CD4-positive, alpha-beta T cell (primary cell): ENCODE data around the gene PTDSS2. TPM values are rescaled to one million over a fixed set of nuclear protein-coding genes. Genes with fewer than 3 reads are reported as not detected.
A peak's percentile ranks its signal among the peaks of the same experiment; 100 is the strongest.

Source experiments
- ATAC-seq: fragments of 200-7000 bp; cut with Tn5 transposase; one replicate; pipeline ENCODE4 v1.10.0; 2022; ENCODE audit warnings: mild to moderate bottlenecking; ENCODE audit not compliant: poor library complexity
- CTCF ChIA-PET: fragments of 350-600 bp; sonication (Branson Sonifier 250); formaldehyde crosslinking; loops from one replicate; lab custom pipeline; 2021; ENCODE audit warnings: antibody characterized with exemption, inconsistent platforms; lab: Charles Lee
- POLR2A ChIA-PET: fragments of 350-600 bp; sonication (Branson Sonifier 250); formaldehyde crosslinking; loops from one replicate; lab custom pipeline; 2021; ENCODE audit warnings: antibody characterized with exemption, inconsistent platforms; lab: Charles Lee
- DNase-seq, 14 experiments: peaks; one replicate each; pipeline ENCODE4 v3.0.0-alpha.2; 2013 to 2020; ENCODE audit warnings: mixed read lengths in 2 of 14
- H3K27ac ChIP-seq, 2 donors: one replicate each; pipeline versions ENCODE4 v1.5.1 to v1.7.0; 2013; ENCODE audit warnings: low read length in 2 of 2, low read depth in 1 of 2, mild to moderate bottlenecking in 1 of 2
- H3K27me3 ChIP-seq, 2 experiments: 1 replicate in 1 of 2; 2 replicates in 1 of 2; pipeline versions ENCODE4 v1.6.1 to v1.7.0; 2013; ENCODE audit warnings: low read length in 2 of 2, control low read depth in 1 of 2, mild to moderate bottlenecking in 1 of 2, moderate library complexity in 1 of 2; ENCODE audit not compliant: insufficient read depth in 2 of 2, control insufficient read depth in 1 of 2
- H3K36me3 ChIP-seq: one replicate; pipeline ENCODE4 v1.6.1; 2013; ENCODE audit warnings: low read length, control low read depth; ENCODE audit not compliant: insufficient read depth
- H3K4me1 ChIP-seq: one replicate; pipeline ENCODE4 v1.6.1; 2013; ENCODE audit warnings: low read length, control low read depth; ENCODE audit not compliant: insufficient read depth
- H3K4me3 ChIP-seq: one replicate; pipeline ENCODE4 v1.5.1; 2013; ENCODE audit warnings: mild to moderate bottlenecking, low read length, moderate library complexity
- H3K9me3 ChIP-seq, 2 experiments: 1 replicate in 1 of 2; 2 replicates in 1 of 2; pipeline versions ENCODE4 v1.6.1 to v1.7.0; 2013; ENCODE audit warnings: low read length in 2 of 2, mild to moderate bottlenecking in 2 of 2, control low read depth in 1 of 2, moderate library complexity in 1 of 2; ENCODE audit not compliant: control insufficient read depth in 1 of 2, insufficient read depth in 1 of 2
- H3K27ac Mint-ChIP-seq: one replicate; pipeline ENCODE4 v1.8.0; 2020; ENCODE audit warnings: mixed read lengths
- H3K27me3 Mint-ChIP-seq: one replicate; pipeline ENCODE4 v1.8.0; 2021; ENCODE audit warnings: mixed read lengths
- H3K36me3 Mint-ChIP-seq: one replicate; pipeline ENCODE4 v1.8.0; 2021; ENCODE audit warnings: low read depth, mixed read lengths
- H3K4me1 Mint-ChIP-seq: one replicate; pipeline ENCODE4 v1.8.0; 2021; ENCODE audit warnings: low read depth, mixed read lengths
- H3K4me3 Mint-ChIP-seq: one replicate; pipeline ENCODE4 v1.8.0; 2020; ENCODE audit warnings: mild to moderate bottlenecking, mixed read lengths
- H3K9me3 Mint-ChIP-seq: one replicate; pipeline ENCODE4 v1.8.0; 2020; ENCODE audit warnings: mixed read lengths
- intact Hi-C, 2 experiments: fragments of 100-400 bp; cut with DNase I in 1 of 2; cut with micrococcal nuclease in 1 of 2; formaldehyde crosslinking; loops; one replicate each; pipeline versions ENCODE4 v1.15.1 to v1.9.0; 2023 to 2025; cut with DNase I, micrococcal nuclease
- total RNA-seq, 174 experiments: library from RNA in 2 of 174; stranded (reverse) in 2 of 174; gene quantifications; one replicate each; pipeline ENCODE4 v1.2.3 and lab custom pipeline; 2021 to 2026
- TF ChIP-seq, protein P1 (sequence below): fragments of 200-600 bp; IDR thresholded peaks from one replicate; pipeline ENCODE4 v1.8.0; 2022; ENCODE audit warnings: antibody characterized with exemption, mild to moderate bottlenecking

PTDSS2 gene
- total RNA-seq, 2 experiments from 2014 or later = 15.2 to 18.4 TPM

DNA sequence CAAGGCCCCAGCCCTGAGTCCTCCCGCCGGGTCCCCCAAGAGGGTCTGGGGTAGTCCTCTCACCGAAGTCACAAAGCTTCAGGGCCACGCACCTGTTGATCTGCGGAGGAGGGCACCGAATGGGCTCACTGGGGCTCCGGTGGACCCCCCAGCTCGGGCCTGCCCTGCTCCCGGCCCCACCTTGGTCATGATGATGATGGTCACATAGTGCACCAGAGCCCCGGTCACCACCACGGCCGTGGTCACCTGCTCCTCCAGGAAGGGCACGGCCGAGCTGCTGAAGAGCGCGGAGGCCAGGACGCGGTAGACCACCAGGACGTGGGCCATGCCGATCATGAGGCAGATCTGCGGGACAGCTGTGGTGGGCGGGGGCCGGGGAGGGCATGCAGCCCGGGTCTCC is 21.8 kb upstream of the PTDSS2 start:
- ChIA-PET POLR2A (no interaction called here), CTCF (no interaction called here)
- Histone ChIP-seq H3K27me3 (no peaks in the 10 kb centered on the region), H3K36me3 (peaks cover 36% of the 10 kb centered on the region), H3K9me3 (no peaks in the 10 kb centered on the region), H3K4me1 (no peaks in the 10 kb centered on the region), H3K4me3 (no peak overlapping the region), H3K27ac (no peak overlapping the region)
- intact Hi-C loops = no loop called here
- Mint-ChIP-seq H3K27me3 (no peaks in the 10 kb centered on the region), H3K9me3 (no peaks in the 10 kb centered on the region), H3K27ac (no peak overlapping the region), H3K4me3 (no peak overlapping the region), H3K36me3 (peaks cover 26% of the 10 kb centered on the region), H3K4me1 (no peaks in the 10 kb centered on the region)
- peak in 1 of 14 experiments; percentile 2 for DNase-seq
- no peak for ATAC-seq
- TF ChIP-seq, protein P1, sequence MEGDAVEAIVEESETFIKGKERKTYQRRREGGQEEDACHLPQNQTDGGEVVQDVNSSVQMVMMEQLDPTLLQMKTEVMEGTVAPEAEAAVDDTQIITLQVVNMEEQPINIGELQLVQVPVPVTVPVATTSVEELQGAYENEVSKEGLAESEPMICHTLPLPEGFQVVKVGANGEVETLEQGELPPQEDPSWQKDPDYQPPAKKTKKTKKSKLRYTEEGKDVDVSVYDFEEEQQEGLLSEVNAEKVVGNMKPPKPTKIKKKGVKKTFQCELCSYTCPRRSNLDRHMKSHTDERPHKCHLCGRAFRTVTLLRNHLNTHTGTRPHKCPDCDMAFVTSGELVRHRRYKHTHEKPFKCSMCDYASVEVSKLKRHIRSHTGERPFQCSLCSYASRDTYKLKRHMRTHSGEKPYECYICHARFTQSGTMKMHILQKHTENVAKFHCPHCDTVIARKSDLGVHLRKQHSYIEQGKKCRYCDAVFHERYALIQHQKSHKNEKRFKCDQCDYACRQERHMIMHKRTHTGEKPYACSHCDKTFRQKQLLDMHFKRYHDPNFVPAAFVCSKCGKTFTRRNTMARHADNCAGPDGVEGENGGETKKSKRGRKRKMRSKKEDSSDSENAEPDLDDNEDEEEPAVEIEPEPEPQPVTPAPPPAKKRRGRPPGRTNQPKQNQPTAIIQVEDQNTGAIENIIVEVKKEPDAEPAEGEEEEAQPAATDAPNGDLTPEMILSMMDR = no peak

DNA sequence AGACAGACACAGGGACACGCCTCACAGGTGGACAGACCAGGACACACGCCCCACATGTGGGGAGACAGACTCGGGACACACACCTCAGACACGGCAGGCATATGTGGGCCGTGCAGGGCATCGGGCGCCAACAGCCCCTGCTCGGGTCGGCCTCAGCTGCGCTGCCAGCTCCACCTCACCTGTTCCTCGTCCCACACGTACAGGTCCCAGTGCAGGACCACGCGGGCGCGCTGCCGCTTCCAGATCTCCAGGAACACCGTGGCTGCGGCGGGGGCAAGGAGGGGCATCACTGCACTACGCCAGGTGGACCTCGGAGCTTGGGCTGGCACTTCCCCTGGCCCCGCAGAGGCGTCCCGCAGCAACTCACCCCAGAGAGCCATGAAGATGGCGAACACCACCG is 20.7 kb upstream of the PTDSS2 start:
- no peaks in the 10 kb centered on the region for H3K27me3 ChIP-seq
- TF ChIP-seq, protein P1 = no peak
- H3K36me3 ChIP-seq = peaks cover 30% of the 10 kb centered on the region
- ChIA-PET POLR2A (no interaction called here), CTCF (no interaction called here)
- no peaks in the 10 kb centered on the region for H3K4me1 Mint-ChIP-seq
- intact Hi-C loops = no loop called here
- peaks cover 22% of the 10 kb centered on the region for H3K36me3 Mint-ChIP-seq
- no peak overlapping the region for H3K4me3 Mint-ChIP-seq
- H3K27me3 Mint-ChIP-seq = no peaks in the 10 kb centered on the region
- H3K9me3 ChIP-seq = no peaks in the 10 kb centered on the region
- DNase-seq (peak in 1 of 14 experiments; percentile 1), ATAC-seq (no peak)
- no peak overlapping the region for H3K27ac Mint-ChIP-seq
- no peaks in the 10 kb centered on the region for H3K4me1 ChIP-seq
- no peak overlapping the region for H3K27ac ChIP-seq
- H3K9me3 Mint-ChIP-seq = no peaks in the 10 kb centered on the region
- H3K4me3 ChIP-seq = no peak overlapping the region

DNA sequence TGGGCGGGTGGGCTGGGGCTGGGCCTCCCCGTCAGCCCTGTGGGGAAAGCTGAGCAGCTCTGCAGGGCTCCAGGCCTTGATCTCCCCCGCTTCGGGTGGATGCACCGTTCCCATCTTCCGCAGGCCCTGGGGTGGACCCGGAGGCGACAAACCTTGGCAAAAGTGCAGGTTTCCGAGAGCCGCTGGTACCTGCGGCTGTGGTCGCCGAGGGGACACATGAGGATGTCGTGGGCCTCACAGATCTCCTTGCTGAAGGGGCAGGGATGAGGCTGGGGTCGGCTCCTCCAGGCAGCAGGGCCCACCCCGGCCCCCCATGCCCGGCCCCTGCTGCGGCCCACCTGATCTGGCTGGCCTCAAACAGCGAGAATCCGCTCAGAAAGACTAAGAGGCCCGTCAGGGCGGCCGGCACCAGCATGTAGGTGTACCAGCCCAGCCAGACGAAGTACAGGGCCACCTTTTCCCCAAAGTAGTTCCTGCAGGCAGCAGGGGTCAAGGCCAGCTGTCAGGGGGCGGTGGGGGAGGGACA is 20.1 kb upstream of the PTDSS2 start:
- no peak overlapping the region for H3K27ac ChIP-seq
- ChIA-PET POLR2A (no interaction called here), CTCF (no interaction called here)
- DNase-seq (no peak), ATAC-seq (no peak)
- no peak overlapping the region for H3K4me3 ChIP-seq
- H3K4me1 ChIP-seq = no peaks in the 10 kb centered on the region
- no peaks in the 10 kb centered on the region for H3K27me3 ChIP-seq
- intact Hi-C loops = no loop called here
- H3K36me3 ChIP-seq = peaks cover 29% of the 10 kb centered on the region
- TF ChIP-seq, protein P1 = no peak
- Mint-ChIP-seq H3K27ac (no peak overlapping the region), H3K36me3 (peaks cover 18% of the 10 kb centered on the region), H3K9me3 (no peaks in the 10 kb centered on the region), H3K4me1 (no peaks in the 10 kb centered on the region), H3K4me3 (no peak overlapping the region), H3K27me3 (no peaks in the 10 kb centered on the region)
- H3K9me3 ChIP-seq = no peaks in the 10 kb centered on the region
